CD4-positive, alpha-beta T cell treated with Interleukin-6 at 100 ng/mL for 8 hours (primary cell): ENCODE results near the gene DCAF5.
"Not testable (repeated sequence)": the region's sequence is repeated elsewhere in the genome, so short reads cannot be mapped to it uniquely, and the experiment has no call there.

Source experiments
- DNase-seq: peaks from one replicate; pipeline ENCODE4 v3.0.0-alpha.2; 2020; ENCODE audit warnings: mixed read lengths, low spot score

The DCAF5 gene

GRCh38 chr14:69096246-69096645, 56.7 kb downstream of the DCAF5 start:
- no peak for DNase-seq

DNA sequence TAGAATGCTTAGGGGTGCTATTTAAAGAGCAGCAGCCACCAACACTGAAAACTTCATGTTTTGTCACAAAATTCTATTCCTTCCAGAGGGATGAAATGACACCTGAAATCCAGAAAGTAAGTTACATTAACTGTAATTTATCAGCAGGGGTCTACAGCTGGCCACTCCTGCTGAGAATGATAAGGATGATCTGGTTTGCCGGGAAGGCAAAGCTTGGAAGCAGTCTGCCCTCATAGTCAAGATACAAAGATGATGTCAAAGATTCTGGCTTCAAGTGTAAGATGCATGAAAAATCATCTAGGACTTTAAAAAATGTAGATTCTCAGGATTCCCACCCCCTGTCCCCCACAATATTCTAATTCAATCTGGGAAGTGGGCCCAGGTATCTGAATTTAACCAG, 58.4 kb downstream of the DCAF5 start:
- DNase-seq: no peak

DNA sequence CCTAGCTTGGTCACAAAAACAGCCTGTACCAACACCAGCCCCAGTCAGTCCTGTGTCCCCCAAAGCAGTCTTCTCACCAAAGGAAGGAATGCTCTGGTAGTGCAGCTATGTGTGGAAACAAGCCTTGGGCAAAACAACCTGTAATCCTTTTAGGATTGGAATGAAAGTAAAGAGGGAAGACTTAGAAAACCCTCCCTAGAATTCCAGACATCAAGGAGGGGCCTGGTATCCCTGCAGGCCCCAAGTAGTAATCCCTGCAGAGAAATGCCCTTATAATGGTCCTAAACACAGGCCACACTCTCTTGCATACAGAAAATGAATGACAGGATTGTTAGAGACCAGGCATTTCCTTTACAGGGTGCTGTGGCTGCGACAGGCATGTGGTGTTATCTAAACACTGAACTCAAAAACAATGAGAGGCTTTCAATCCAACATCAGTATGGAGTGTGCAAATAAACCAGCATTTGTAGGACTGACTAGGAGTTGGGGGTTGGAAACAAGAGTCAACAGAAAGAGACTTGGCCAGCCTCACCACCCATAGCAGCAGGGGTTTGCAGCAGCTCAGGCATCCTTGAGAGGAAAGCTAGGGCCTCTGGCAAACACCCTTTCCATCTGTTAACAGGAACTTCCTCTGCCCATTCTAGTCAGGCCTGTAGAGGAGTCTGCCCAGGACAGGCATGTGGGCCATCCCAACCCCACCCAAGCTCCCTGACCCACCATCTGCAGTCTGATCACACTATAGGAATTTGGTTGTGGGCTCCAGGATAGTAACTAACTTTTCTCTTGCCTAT, 59.1 kb downstream of the DCAF5 start:
- DNase-seq: no peak

- DNase-seq: no peak
Observed at GRCh38 chr14:69092840-69093422, 60.0 kb downstream of the DCAF5 start.

DNA sequence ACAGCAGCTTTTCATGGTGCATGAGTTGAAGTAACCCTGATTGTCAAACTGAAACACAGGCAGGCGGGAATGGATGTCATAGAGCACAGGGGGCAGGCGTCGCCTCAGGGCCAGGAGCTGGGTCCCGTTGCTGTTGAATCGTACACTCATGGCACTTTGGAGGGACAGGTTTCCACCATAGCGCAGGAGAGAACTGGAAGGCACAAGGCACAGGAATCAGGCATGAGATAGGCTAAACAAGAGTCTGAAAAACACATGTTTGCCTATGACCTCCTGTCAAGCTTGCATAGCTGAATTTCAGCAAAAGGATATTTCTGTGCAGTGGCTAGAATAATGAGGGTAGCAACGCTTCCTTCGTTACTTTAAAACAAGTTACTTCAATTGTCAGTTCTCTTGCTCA, 61.2 kb downstream of the DCAF5 start:
- no peak for DNase-seq

GRCh38 chr14:69091006-69091405, 61.9 kb downstream of the DCAF5 start:
- no peak for DNase-seq

- peak; percentile 27 for DNase-seq
Observed at GRCh38 chr14:69090187-69090789, 62.6 kb downstream of the DCAF5 start.

- DNase-seq: no peak
Observed at GRCh38 chr14:69089046-69089445, 63.9 kb downstream of the DCAF5 start.

- no peak for DNase-seq
Observed at GRCh38 chr14:69088586-69088985, 64.3 kb downstream of the DCAF5 start.

GRCh38 chr14:69087061-69087461, 65.9 kb downstream of the DCAF5 start:
- no peak for DNase-seq

DNA sequence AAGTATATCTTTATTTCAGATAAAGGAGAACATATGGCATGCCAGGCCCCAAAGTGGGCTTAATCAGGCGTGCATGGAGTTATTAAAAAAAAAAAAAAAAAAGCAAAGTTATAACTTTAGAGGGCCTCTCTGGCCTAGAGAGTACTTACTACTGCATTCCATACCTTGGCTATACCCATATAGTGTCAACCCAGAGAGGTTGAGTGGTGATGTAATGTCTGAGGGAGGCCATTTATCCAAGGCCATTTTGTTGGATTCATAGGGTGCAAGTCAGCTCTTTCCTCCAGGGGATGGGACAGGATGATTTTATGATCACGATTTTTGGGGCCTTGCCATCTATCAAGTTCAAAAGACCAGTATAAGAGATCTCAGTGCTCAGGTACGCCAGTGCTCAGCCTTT, 66.4 kb downstream of the DCAF5 start:
- no peak for DNase-seq

DNA sequence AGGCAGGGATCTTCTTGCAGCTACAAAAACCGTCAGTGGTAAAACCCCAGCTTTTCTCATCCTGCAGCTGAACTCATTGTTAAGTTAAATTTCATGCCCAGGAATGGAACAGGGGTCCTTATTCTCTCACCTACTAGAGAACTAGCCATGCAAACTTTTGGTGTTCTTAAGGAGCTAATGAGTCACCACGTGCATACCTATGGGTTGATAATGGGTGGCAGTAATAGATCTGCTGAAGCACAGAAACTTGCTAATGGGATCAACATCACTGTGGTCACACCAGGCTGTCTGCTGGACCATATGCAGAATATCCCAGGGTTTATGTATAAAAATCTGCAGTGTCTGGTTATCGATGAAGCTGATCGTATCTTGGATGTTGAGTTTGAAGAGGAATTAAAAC, 68.9 kb downstream of the DCAF5 start:
- DNase-seq: no peak

DNA sequence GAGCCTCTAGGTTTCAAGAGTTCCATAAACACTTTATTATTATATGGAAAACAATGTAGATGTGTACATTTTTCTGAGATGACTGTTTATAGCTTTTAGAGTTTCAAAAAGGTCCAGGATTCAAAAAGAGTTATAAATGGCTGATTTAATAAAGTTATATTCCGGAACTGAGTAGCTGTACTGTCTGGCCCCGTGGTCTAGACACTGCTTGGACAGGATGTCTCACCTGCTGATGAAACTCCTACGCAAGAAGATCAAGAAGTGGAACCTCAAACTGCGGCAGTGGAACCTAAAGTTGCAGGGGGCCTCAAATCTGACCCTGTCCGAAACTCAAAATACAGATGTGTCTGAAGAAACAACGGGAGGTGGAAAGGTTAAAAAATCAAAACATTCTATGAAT, 69.7 kb downstream of the DCAF5 start:
- DNase-seq: no peak

DNA sequence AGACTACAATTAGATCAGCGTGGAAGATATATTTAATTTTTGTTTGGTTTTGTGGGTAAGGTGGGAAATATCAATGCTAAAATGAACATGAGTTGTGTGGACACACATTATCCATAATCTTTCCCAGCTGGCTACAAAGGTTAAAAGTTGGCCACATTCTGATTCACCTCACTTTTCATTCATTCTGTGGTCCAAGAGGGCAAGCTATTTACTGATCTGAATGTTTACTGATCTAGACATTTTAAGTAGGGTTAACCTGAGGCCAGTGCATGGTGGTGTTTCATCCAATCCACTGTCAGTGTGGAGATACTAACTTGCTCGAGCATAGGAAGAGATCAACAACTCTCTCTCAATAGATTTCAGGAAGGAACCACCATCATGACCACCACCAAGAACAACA, 71.6 kb downstream of the DCAF5 start:
- DNase-seq: no peak

DNA sequence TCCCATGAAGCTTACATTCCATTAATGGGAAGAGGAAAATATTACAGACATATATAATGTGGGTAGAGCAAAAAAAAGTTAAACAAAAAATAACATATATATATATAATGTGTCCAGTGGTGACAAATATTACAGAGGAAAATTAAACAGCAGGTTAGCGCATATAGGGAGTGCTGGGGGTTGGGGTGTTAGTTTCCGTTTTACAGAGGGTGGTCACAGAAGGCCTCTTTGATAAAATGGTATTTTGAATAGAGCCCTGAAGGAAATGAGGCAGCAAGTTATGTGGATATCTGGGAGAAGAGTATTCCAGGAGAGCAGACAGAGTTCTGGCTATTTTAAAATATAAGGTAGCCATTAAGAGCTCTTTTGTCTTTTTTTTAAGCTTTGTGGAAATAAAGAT, 73.2 kb downstream of the DCAF5 start:
- no peak for DNase-seq

- no peak for DNase-seq
Observed at GRCh38 chr14:69079188-69079742, 73.7 kb downstream of the DCAF5 start.

GRCh38 chr14:69077841-69078240, 75.1 kb downstream of the DCAF5 start:
- no peak for DNase-seq

GRCh38 chr14:69077185-69077584, 75.7 kb downstream of the DCAF5 start:
- DNase-seq: not testable (repeated sequence)

GRCh38 chr14:69076341-69076740, 76.6 kb downstream of the DCAF5 start:
- no peak for DNase-seq

GRCh38 chr14:69073915-69074314, 79.0 kb downstream of the DCAF5 start:
- no peak for DNase-seq

- DNase-seq: no peak
Observed at GRCh38 chr14:69073429-69073828, 79.5 kb downstream of the DCAF5 start.

- DNase-seq: no peak
Observed at GRCh38 chr14:69072584-69072983, 80.3 kb downstream of the DCAF5 start.

GRCh38 chr14:69068744-69069421, 84.0 kb downstream of the DCAF5 start:
- DNase-seq: no peak
